Mesodermal cell (in vitro differentiated cells): ENCODE data around the gene FUZ.

Source experiments
- H3K27ac ChIP-seq: 2 replicates; pipeline ENCODE4 v1.7.0; 2013; ENCODE audit warnings: mild to moderate bottlenecking, low read depth, low read length, moderate library complexity; ENCODE audit not compliant: severe bottlenecking
- H3K36me3 ChIP-seq: 2 replicates; pipeline ENCODE4 v1.7.1; 2013; ENCODE audit warnings: mild to moderate bottlenecking, low read length, moderate library complexity; ENCODE audit not compliant: control insufficient read depth, insufficient read depth
- H3K4me1 ChIP-seq: one replicate; pipeline ENCODE4 v1.7.1; 2013; ENCODE audit warnings: mild to moderate bottlenecking, low read length; ENCODE audit not compliant: insufficient read depth, control insufficient read depth, poor library complexity, severe bottlenecking
- H3K4me3 ChIP-seq: 2 replicates; pipeline ENCODE4 v1.7.0; 2013; ENCODE audit warnings: low read length, control low read depth, mild to moderate bottlenecking; ENCODE audit not compliant: insufficient read depth, poor library complexity, severe bottlenecking; ENCODE audit errors: extremely low read depth
- H3K9me3 ChIP-seq: 2 replicates; pipeline ENCODE4 v1.7.1; 2013; ENCODE audit warnings: mild to moderate bottlenecking, low read length, moderate library complexity; ENCODE audit not compliant: control insufficient read depth
- WGBS, 2 experiments: methylation state at CpG; one replicate each; pipeline ENCODE4 v1.1.5; 2013; ENCODE audit warnings: missing lambda C conversion rate in 2 of 2; ENCODE audit not compliant: insufficient coverage in 2 of 2; 5-methylcytosine and 5-hydroxymethylcytosine counted together

FUZ gene

GRCh38 chr19:49791776-49792445 is 21.2 kb downstream of the FUZ start:
- Histone ChIP-seq H3K27ac (no peak overlapping the region), H3K36me3 (peaks cover 93% of the 10 kb centered on the region), H3K4me1 (peaks cover 15% of the 10 kb centered on the region), H3K9me3 (no peaks in the 10 kb centered on the region), H3K4me3 (no peak overlapping the region)
- 95 to 99% methylated on average over 14 to 17 of the region's 26 CpGs for WGBS, 2 experiments

GRCh38 chr19:49790866-49791265 is 22.2 kb downstream of the FUZ start:
- Histone ChIP-seq H3K4me3 (no peak overlapping the region), H3K36me3 (peaks cover 90% of the 10 kb centered on the region)

GRCh38 chr19:49788857-49789256 is 24.2 kb downstream of the FUZ start:
- Histone ChIP-seq H3K9me3 (no peaks in the 10 kb centered on the region), H3K4me1 (peaks cover 26% of the 10 kb centered on the region), H3K36me3 (peaks cover 84% of the 10 kb centered on the region), H3K27ac (no peak overlapping the region), H3K4me3 (no peak overlapping the region)
- 90 to 95% methylated on average over 10 of the region's 10 CpGs for WGBS, 2 experiments

More at GRCh38 chr19:49790866-49791265, 22.2 kb downstream of the FUZ start:
- 93 to 99% methylated on average over 7 to 9 of the region's 9 CpGs for WGBS, 2 experiments
- Histone ChIP-seq H3K27ac (no peak overlapping the region), H3K4me1 (peaks cover 25% of the 10 kb centered on the region), H3K9me3 (no peaks in the 10 kb centered on the region)

- WGBS, 2 experiments = 88 to 98% methylated on average over 3 to 5 of the region's 5 CpGs
- Histone ChIP-seq H3K27ac (no peak overlapping the region), H3K4me3 (no peak overlapping the region), H3K4me1 (peaks cover 15% of the 10 kb centered on the region), H3K9me3 (no peaks in the 10 kb centered on the region), H3K36me3 (peaks cover 87% of the 10 kb centered on the region)
Observed at GRCh38 chr19:49787746-49788145, 25.3 kb downstream of the FUZ start.

- peaks cover 14% of the 10 kb centered on the region for H3K4me1 ChIP-seq
- H3K36me3 ChIP-seq = peaks cover 87% of the 10 kb centered on the region
- H3K27ac ChIP-seq = peak overlapping the region; percentile 18
- WGBS, 2 experiments = 74 to 81% methylated on average over 6 to 9 of the region's 9 CpGs
- H3K9me3 ChIP-seq = no peaks in the 10 kb centered on the region
- no peak overlapping the region for H3K4me3 ChIP-seq
Observed at GRCh38 chr19:49786376-49786820, 26.7 kb downstream of the FUZ start.

GRCh38 chr19:49782515-49782914 is 30.6 kb downstream of the FUZ start:
- WGBS, 2 experiments = 93 to 96% methylated on average over 14 to 18 of the region's 18 CpGs
- Histone ChIP-seq H3K4me1 (peaks cover 14% of the 10 kb centered on the region), H3K4me3 (no peak overlapping the region), H3K36me3 (peaks cover 69% of the 10 kb centered on the region), H3K9me3 (no peaks in the 10 kb centered on the region), H3K27ac (no peak overlapping the region)

- Histone ChIP-seq H3K9me3 (no peaks in the 10 kb centered on the region), H3K4me3 (no peak overlapping the region), H3K36me3 (peaks cover 61% of the 10 kb centered on the region), H3K4me1 (peaks cover 6% of the 10 kb centered on the region), H3K27ac (no peak overlapping the region)
- WGBS, 2 experiments = 92% methylated on average over 2 to 3 of the region's 7 CpGs
Observed at GRCh38 chr19:49781394-49781793, 31.7 kb downstream of the FUZ start.

GRCh38 chr19:49780861-49781260 is 32.2 kb downstream of the FUZ start:
- WGBS, 2 experiments = 86 to 88% methylated on average over 6 to 8 of the region's 8 CpGs
- Histone ChIP-seq H3K4me1 (peaks cover under 1% of the 10 kb centered on the region), H3K36me3 (peaks cover 65% of the 10 kb centered on the region), H3K27ac (no peak overlapping the region), H3K4me3 (no peak overlapping the region), H3K9me3 (no peaks in the 10 kb centered on the region)

- Histone ChIP-seq H3K9me3 (no peaks in the 10 kb centered on the region), H3K27ac (no peak overlapping the region), H3K4me1 (no peaks in the 10 kb centered on the region), H3K4me3 (no peak overlapping the region), H3K36me3 (peaks cover 66% of the 10 kb centered on the region)
- 95 to 97% methylated on average over 10 of the region's 11 CpGs for WGBS, 2 experiments
Observed at GRCh38 chr19:49779731-49780555, 33.1 kb downstream of the FUZ start.

GRCh38 chr19:49776371-49776764 is 36.7 kb downstream of the FUZ start:
- whole genome bisulfite sequencing, 2 experiments = 87 to 96% methylated on average over 5 to 6 of the region's 6 CpGs
- Histone ChIP-seq H3K36me3 (peaks cover 57% of the 10 kb centered on the region), H3K27ac (no peak overlapping the region), H3K4me1 (no peaks in the 10 kb centered on the region), H3K9me3 (no peaks in the 10 kb centered on the region), H3K4me3 (no peak overlapping the region)
